Measurements from ENCODE around the gene FEZF2.

- TF ChIP-seq CTCF (IDR thresholded peaks at IDR 0.05) (no peak), POLR2A (IDR thresholded peaks at IDR 0.05) (no peak)
Observed at GRCh38 chr3:62367763-62368195, 5.6 kb downstream of the FEZF2 start.

Measured in testis (tissue), 2 donors.